Sigmoid colon (tissue), 4 donors: Measurements from ENCODE around the gene PCDHA10.
"Not testable (repeated sequence)": the region's sequence is repeated elsewhere in the genome, so short reads cannot be mapped to it uniquely, and the experiment has no call there.

ENCODE experiments used
- EP300 ChIP-seq, 4 donors: sonication (generic); formaldehyde crosslinking; IDR thresholded peaks; one replicate each; pipeline ENCODE4 v1.6.1; 2017; ENCODE audit warnings: antibody characterized with exemption in 4 of 4
- TF ChIP-seq, protein P1 (sequence below), 4 experiments: fragments of 450-650 bp in 3 of 4; fragments of 200-600 bp in 1 of 4; IDR thresholded peaks; one replicate each; pipeline ENCODE4 v1.5.1; 2016 to 2019; ENCODE audit warnings: antibody characterized with exemption in 4 of 4, mild to moderate bottlenecking in 3 of 4, moderate library complexity in 2 of 4

GRCh38 chr5:140808241-140808888, 47.3 kb upstream of the PCDHA10 start:
- not testable (repeated sequence) for TF ChIP-seq EP300 (IDR thresholded peaks at IDR 0.05)
- TF ChIP-seq, protein P1, sequence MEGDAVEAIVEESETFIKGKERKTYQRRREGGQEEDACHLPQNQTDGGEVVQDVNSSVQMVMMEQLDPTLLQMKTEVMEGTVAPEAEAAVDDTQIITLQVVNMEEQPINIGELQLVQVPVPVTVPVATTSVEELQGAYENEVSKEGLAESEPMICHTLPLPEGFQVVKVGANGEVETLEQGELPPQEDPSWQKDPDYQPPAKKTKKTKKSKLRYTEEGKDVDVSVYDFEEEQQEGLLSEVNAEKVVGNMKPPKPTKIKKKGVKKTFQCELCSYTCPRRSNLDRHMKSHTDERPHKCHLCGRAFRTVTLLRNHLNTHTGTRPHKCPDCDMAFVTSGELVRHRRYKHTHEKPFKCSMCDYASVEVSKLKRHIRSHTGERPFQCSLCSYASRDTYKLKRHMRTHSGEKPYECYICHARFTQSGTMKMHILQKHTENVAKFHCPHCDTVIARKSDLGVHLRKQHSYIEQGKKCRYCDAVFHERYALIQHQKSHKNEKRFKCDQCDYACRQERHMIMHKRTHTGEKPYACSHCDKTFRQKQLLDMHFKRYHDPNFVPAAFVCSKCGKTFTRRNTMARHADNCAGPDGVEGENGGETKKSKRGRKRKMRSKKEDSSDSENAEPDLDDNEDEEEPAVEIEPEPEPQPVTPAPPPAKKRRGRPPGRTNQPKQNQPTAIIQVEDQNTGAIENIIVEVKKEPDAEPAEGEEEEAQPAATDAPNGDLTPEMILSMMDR (IDR thresholded peaks at IDR 0.05): not testable (repeated sequence)
